A375 (cell line): ENCODE measurements around the gene RHOXF2B. TPM values are rescaled to one million over a fixed set of nuclear protein-coding genes. Genes with fewer than 3 reads are reported as not detected.

ENCODE experiments used
- total RNA-seq: library from RNA; depleted of rRNA; stranded (reverse); fragments of >200 nt; shearing (Covaris generic); gene quantifications from 2 replicates; pipeline ENCODE4 v1.2.3, GENCODE V29; 2014; rRNA removed

Gene RHOXF2B
- not detected in 2 replicates for total RNA-seq

GRCh38 chrX:120077590-120077989 lies at the start of gene RHOXF2B:
RHOXF2B (minus strand) TSS chrX:120077690; CDS start chrX:120077552, 138 bp downstream.

GRCh38 chrX:120115438-120115963 lies 38.0 kb upstream of the RHOXF2B start, which contains the start of gene RHOXF1:
RHOXF1 (minus strand) TSS chrX:120115913; CDS start chrX:120115862, 51 bp downstream.

Other genes with a start within 250 kb of the RHOXF2B start
- gene UPF3B, start 224.7 kb downstream of the RHOXF2B start, total RNA-seq = 5.7 and 7.7 TPM in 2 replicates
- gene RNF113A, start 206.0 kb downstream of the RHOXF2B start, total RNA-seq = 21.7 and 27.9 TPM in 2 replicates
- 115 and 146 TPM in 2 replicates for gene NDUFA1, start 205.9 kb downstream of the RHOXF2B start, total RNA-seq
- not detected in 2 replicates for gene AKAP14, start 181.8 kb downstream of the RHOXF2B start, total RNA-seq
- 6.6 and 6.8 TPM in 2 replicates for gene NKAP, start 133.9 kb downstream of the RHOXF2B start, total RNA-seq
- gene RHOXF1, start 38.2 kb upstream of the RHOXF2B start, total RNA-seq = not detected in 2 replicates
- not detected in 2 replicates for gene RHOXF2, start 80.9 kb upstream of the RHOXF2B start, total RNA-seq
- gene ZBTB33, start 173.1 kb upstream of the RHOXF2B start, total RNA-seq = 6.1 and 7.1 TPM in 2 replicates
- gene TMEM255A, start 233.8 kb upstream of the RHOXF2B start, total RNA-seq = 0.45 and 0.69 TPM in 2 replicates